ENCODE results near the gene SEMA4D. TPM values are rescaled to one million over a fixed set of nuclear protein-coding genes. Genes with fewer than 3 reads are reported as not detected.
A peak's percentile ranks its signal among the peaks of the same experiment; 100 is the strongest.

SEMA4D gene
- total and polyA plus RNA-seq, 2 of the 13 experiments (the other 11 are each of a cell fraction or from before 2014, with no cell fraction given): 0.13 to 0.16 TPM

DNA sequence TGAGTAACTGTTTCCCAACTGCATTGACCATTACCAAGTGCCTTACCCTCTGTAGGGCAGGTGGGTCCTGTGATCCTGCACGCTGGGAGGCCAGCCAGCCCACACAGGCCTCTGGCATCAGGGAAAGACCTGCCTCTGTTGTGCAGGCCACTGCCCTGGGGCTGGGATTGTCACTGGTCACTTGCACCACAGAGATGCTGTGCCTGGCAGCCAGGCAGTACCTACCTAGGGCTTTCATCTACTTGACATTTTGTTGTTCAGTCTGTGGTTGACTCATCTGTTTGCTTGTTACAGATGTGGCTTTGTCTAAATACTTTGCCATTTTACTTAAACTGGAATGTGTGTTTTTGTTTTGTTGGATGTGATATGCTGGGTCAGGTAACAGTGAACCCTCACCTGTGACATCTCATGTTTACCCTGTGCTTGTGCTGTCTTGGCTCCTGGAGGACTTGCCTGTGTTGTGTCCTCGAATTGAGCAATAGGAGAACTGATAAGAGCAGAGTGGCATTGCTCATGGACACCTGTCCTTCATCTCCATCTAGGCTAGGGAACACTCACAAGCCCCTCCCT is 146.8 kb downstream of the SEMA4D start (continued):
- TF ChIP-seq PHF21A (CRISPR knock-in tag; IDR thresholded peaks at IDR 0.05): peak; percentile 86
- peak; percentile 95 for TF ChIP-seq TBX2 (CRISPR knock-in tag; IDR thresholded peaks at IDR 0.05; ENCODE audit: borderline replicate concordance)
- TF ChIP-seq KLF16 (CRISPR knock-in tag; IDR thresholded peaks at IDR 0.05): peak in 1 of 2 experiments; percentile 55; a peak in 1 of 4 replicates
- no peak for TF ChIP-seq TMF1 (CRISPR knock-in tag; IDR thresholded peaks at IDR 0.05; ENCODE audit: low read depth)
- TF ChIP-seq, protein P1, sequence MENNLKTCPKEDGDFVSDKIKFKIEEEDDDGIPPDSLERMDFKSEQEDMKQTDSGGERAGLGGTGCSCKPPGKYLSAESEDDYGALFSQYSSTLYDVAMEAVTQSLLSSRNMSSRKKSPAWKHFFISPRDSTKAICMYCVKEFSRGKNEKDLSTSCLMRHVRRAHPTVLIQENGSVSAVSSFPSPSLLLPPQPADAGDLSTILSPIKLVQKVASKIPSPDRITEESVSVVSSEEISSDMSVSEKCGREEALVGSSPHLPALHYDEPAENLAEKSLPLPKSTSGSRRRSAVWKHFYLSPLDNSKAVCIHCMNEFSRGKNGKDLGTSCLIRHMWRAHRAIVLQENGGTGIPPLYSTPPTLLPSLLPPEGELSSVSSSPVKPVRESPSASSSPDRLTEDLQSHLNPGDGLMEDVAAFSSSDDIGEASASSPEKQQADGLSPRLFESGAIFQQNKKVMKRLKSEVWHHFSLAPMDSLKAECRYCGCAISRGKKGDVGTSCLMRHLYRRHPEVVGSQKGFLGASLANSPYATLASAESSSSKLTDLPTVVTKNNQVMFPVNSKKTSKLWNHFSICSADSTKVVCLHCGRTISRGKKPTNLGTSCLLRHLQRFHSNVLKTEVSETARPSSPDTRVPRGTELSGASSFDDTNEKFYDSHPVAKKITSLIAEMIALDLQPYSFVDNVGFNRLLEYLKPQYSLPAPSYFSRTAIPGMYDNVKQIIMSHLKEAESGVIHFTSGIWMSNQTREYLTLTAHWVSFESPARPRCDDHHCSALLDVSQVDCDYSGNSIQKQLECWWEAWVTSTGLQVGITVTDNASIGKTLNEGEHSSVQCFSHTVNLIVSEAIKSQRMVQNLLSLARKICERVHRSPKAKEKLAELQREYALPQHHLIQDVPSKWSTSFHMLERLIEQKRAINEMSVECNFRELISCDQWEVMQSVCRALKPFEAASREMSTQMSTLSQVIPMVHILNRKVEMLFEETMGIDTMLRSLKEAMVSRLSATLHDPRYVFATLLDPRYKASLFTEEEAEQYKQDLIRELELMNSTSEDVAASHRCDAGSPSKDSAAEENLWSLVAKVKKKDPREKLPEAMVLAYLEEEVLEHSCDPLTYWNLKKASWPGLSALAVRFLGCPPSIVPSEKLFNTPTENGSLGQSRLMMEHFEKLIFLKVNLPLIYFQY (CRISPR knock-in tag; IDR thresholded peaks at IDR 0.05; ENCODE audit: borderline replicate concordance): peak; percentile 27; the same call in 1 of the 2 replicates
- TF ChIP-seq ATF1 (CRISPR knock-in tag; IDR thresholded peaks at IDR 0.05): no peak
- no peak; the same call in 1 of the 2 replicates for TF ChIP-seq SSRP1 (CRISPR knock-in tag; IDR thresholded peaks at IDR 0.05)
- TF ChIP-seq, protein P2, sequence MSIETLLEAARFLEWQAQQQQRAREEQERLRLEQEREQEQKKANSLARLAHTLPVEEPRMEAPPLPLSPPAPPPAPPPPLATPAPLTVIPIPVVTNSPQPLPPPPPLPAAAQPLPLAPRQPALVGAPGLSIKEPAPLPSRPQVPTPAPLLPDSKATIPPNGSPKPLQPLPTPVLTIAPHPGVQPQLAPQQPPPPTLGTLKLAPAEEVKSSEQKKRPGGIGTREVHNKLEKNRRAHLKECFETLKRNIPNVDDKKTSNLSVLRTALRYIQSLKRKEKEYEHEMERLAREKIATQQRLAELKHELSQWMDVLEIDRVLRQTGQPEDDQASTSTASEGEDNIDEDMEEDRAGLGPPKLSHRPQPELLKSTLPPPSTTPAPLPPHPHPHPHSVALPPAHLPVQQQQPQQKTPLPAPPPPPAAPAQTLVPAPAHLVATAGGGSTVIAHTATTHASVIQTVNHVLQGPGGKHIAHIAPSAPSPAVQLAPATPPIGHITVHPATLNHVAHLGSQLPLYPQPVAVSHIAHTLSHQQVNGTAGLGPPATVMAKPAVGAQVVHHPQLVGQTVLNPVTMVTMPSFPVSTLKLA (IDR thresholded peaks at IDR 0.05): peak; percentile 52
- TF ChIP-seq NFIC (IDR thresholded peaks at IDR 0.05; ENCODE audit: low read length): peak; percentile 47; the same call in 1 of the 2 replicates
- 0 out of 2 replicates have a peak, but pooled peaks have one; percentile 58 for TF ChIP-seq ZSCAN31 (CRISPR knock-in tag; IDR thresholded peaks at IDR 0.05; ENCODE audit: low read depth)
- TF ChIP-seq FOXP1 (IDR thresholded peaks at IDR 0.05): peak; percentile 98
- TF ChIP-seq FOXP1 (CRISPR knock-in tag; IDR thresholded peaks at IDR 0.05): peak; percentile 99
- TF ChIP-seq ZFP1 (CRISPR knock-in tag; IDR thresholded peaks at IDR 0.05): 0 out of 2 replicates have a peak, but pooled peaks have one; percentile 75
- TF ChIP-seq SPEN (CRISPR knock-in tag; IDR thresholded peaks at IDR 0.05; ENCODE audit: low read depth): 0 out of 2 replicates have a peak, but pooled peaks have one; percentile 58
- TF ChIP-seq, protein P3, sequence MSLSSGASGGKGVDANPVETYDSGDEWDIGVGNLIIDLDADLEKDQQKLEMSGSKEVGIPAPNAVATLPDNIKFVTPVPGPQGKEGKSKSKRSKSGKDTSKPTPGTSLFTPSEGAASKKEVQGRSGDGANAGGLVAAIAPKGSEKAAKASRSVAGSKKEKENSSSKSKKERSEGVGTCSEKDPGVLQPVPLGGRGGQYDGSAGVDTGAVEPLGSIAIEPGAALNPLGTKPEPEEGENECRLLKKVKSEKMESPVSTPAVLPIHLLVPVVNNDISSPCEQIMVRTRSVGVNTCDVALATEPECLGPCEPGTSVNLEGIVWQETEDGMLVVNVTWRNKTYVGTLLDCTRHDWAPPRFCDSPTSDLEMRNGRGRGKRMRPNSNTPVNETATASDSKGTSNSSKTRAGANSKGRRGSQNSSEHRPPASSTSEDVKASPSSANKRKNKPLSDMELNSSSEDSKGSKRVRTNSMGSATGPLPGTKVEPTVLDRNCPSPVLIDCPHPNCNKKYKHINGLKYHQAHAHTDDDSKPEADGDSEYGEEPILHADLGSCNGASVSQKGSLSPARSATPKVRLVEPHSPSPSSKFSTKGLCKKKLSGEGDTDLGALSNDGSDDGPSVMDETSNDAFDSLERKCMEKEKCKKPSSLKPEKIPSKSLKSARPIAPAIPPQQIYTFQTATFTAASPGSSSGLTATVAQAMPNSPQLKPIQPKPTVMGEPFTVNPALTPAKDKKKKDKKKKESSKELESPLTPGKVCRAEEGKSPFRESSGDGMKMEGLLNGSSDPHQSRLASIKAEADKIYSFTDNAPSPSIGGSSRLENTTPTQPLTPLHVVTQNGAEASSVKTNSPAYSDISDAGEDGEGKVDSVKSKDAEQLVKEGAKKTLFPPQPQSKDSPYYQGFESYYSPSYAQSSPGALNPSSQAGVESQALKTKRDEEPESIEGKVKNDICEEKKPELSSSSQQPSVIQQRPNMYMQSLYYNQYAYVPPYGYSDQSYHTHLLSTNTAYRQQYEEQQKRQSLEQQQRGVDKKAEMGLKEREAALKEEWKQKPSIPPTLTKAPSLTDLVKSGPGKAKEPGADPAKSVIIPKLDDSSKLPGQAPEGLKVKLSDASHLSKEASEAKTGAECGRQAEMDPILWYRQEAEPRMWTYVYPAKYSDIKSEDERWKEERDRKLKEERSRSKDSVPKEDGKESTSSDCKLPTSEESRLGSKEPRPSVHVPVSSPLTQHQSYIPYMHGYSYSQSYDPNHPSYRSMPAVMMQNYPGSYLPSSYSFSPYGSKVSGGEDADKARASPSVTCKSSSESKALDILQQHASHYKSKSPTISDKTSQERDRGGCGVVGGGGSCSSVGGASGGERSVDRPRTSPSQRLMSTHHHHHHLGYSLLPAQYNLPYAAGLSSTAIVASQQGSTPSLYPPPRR (CRISPR knock-in tag; IDR thresholded peaks at IDR 0.05; ENCODE audit: borderline replicate concordance): peak; percentile 92
- peak; percentile 74 for TF ChIP-seq CBFB (CRISPR knock-in tag; IDR thresholded peaks at IDR 0.05)
- no peak for TF ChIP-seq MATR3 (CRISPR knock-in tag; IDR thresholded peaks at IDR 0.05)
- 0 out of 2 replicates have a peak, but pooled peaks have one; percentile 13 for TF ChIP-seq MIER2 (CRISPR knock-in tag; IDR thresholded peaks at IDR 0.05)
- no peak for TF ChIP-seq PRPF4 (IDR thresholded peaks at IDR 0.05; ENCODE audit: low read depth, low read length, poor library complexity, severe bottlenecking)
- no peak for TF ChIP-seq ZNF781 (CRISPR knock-in tag; IDR thresholded peaks at IDR 0.05; ENCODE audit: borderline replicate concordance, not compliant biosample characterization)
- TF ChIP-seq NFATC3 (CRISPR knock-in tag; IDR thresholded peaks at IDR 0.05): no peak
- peak; percentile 98 for TF ChIP-seq GATAD2A (CRISPR knock-in tag; IDR thresholded peaks at IDR 0.05)
